NCI-H187 (cell line): ENCODE data around the gene ETS1.

Source experiments
- DNase-seq, 2 experiments: peaks; one replicate each; lab custom pipeline; 2025; lab: John Stamatoyannopoulos, UW

Gene ETS1, protein sequence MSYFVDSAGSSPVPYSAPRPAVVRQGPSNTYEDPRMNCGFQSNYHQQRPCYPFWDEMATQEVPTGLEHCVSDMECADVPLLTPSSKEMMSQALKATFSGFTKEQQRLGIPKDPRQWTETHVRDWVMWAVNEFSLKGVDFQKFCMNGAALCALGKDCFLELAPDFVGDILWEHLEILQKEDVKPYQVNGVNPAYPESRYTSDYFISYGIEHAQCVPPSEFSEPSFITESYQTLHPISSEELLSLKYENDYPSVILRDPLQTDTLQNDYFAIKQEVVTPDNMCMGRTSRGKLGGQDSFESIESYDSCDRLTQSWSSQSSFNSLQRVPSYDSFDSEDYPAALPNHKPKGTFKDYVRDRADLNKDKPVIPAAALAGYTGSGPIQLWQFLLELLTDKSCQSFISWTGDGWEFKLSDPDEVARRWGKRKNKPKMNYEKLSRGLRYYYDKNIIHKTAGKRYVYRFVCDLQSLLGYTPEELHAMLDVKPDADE

DNA sequence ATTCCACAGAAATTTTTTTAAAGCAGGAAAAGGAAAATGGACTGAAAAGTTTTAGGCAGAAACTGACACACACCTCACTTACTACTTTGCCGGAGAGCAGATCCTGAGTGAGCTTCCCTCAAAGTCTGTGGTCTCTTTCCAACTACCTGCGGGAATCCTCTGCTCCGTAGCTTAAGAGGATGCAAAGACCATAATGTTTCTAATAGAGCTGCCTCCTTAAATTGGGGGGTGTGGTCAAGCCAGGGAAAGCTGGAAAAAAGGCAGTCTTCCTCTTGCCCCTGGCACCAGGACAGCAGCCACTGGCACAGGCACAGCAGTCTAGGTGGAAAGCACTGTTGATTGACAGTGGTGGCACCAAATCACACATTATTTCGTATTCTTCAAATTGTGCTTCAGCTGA is at the start of gene ETS1:
ETS1 (minus strand) TSS at position 144 of the 400 bp plus-strand sequence. CDS start 14,428 bp downstream, outside the sequence.
- no peak for DNase-seq

DNA sequence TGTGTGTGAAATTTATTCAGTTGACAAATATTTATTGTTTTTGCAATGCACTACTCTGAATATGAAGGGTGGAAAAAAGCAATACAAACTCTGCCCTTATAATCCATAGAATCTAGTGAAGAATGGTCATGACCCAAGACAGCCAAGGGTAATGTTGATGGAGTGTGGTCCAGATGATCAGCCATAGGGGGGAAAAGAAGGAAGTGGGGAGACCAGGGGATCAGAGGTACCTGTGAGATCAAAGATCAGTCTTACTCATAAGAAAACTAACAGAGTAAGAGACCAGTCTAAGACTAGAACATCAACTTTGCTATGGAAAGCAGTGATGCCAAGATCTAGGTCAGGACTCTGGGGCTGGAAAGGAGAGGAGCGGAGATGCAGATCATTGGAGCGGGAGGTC is 47.0 kb upstream of the ETS1 start:
- no peak for DNase-seq

DNA sequence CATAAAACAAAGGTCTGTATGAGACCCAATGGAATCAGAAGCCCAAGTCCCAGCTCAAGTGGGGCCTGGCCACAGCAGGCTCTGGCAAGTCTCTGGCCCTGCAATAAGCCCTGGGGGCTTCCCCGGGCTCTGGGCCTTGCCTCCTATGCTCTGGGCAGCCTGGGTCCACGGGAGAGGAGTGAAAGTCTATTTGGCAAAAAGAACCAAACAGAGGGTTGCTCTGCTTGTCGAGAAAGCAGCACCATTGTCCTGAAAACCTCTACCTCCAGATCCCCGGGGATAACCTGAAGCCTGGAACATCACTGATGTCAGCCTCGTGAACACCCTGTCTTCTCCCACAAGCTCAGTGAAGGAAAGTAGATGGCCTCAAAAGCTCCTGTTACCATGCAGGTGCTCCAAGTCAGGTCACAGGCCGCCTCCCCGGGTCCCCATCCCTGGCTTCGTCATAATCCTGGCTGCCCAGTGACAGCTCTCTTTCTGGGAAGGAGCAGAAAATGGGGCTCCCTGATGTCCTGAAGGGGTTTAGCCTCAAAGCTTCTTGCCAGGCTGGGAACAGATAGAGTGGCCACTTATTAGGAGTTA is 46.1 kb upstream of the ETS1 start:
- no peak for DNase-seq

DNA sequence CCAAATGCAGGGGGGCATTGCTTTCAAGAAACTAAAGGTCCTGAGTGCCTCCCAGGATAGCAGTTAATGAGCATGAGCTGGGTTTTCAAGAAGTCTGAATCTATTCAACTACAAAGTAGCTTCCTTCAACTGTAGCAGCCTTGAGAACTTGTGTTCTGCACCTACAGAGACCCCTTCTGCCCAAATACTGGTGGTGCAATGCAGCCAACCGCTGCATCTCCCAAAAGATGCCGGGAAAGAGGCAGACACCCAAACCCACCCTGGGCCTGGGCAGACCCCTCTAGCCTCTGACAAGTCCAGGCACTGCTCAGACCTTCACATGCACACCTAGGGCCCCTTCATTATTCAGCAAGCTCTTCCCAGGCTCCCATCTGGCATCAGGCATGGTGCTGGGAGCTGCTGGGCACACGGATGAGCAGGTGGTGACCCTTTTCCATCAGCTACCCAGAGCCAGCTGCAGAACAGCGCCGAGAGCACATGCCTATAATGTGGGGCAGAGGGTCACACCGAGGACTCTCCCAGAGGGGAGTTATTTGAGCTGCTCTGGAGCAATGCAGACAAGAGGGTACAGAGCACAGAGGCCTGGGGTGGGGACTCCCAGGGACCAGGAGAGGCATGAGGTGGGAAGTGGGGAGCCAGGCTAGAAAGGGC is 44.9 kb upstream of the ETS1 start:
- no peak for DNase-seq

DNA sequence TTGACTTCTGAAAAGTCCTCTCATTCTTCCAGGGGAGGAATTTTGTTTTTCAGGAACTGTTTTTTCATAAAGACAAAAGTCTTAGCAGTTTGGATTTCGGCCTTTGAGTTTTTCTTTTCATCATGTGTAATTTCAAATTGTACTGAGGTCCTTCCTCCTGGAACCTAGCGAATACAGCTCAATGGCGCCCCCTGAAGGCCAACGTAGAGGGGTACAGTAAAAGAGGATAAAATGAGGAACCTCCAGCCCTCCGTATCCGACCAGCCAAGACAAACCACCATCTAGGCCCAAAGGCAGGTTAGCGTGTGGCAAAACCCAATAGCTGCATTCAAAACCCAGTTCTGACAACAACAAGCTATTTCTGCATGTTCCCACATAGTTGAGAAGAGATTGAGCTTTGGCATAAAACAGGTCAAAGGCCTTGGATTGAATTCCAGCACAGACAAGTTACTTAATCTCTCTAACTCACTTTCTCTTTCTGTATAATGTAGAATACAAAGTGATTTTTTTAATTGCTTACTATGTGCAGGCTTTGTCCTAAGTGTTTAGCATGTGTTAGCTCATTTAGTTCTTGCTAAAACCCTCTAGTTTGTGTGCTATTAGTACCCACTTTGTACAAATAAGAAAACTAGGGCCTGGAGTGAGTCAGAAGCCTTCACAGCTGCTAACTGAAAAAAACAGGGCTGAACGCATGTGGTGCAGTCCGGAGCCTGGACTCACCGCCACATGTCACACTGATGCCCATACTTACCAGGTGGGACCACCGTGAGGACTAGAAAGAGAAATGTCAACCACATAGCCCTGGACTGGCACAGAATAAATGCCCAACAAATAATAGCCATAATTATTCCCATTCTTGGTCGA is 43.2 kb upstream of the ETS1 start:
- peak; percentile 4 to 24 for DNase-seq

DNA sequence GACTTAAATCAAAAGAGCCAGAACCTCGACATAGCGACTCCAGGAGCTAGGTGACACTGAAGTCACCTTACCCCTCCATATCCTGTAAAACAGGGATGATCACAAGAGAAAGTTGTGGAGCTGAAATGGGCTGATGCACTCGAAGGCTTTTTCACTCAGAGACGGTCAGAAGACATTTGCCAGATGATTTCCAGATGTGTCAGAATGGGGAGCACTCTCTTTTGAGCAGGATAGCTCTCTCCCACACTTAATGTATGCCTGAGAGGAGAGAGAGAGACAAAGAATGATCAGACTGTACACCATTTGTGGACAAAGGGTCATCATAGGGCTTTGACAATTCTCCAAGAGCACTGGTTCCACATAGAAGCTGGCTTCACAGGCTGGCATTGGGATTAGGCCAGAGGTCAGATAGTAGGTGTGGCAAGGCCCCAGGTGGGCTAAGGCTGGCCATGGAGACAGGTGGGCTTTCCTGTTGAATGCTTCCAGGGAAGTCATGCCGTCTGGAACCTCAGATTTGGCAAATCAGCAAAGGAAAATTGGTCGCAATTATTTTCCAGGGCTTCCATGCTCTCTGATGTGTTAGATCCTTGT is 42.3 kb upstream of the ETS1 start:
- DNase-seq, result no peak

DNA sequence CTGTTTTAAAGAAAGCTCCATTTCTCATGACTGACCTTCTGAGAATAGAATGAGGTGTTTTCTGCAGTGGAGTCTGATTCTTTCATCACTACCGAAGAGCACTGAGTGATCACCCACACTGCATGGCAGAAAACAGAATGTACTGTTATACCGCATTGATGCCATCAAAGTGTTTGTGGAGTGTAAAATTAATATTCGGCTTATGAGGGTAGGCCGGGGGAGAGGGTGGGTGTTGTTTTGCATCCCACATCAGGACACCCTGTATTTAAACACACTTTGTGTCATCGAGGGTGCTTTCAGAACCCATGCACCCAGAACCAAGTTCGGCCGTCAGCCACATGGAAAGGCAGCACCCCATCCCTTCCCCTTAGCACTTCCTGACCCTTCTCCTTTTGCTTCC is 41.3 kb upstream of the ETS1 start:
- no peak for DNase-seq

DNA sequence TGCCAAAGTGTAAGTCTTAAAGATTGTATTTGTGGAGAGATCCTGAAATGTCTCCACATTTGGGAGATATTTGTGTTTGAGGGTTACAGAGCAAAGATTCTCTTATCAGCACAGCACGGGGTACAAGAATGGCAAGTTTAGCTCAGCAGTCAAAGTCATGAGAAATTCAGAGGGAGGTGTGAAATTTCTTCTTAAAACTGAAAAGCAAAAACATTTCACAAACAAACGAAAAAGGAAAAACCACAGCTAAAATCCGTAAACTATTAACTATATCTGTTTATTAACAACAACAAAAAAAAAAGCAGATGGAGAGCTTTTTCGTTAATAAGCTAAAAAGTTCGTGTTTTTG is 40.9 kb upstream of the ETS1 start:
- DNase-seq, result no peak

DNA sequence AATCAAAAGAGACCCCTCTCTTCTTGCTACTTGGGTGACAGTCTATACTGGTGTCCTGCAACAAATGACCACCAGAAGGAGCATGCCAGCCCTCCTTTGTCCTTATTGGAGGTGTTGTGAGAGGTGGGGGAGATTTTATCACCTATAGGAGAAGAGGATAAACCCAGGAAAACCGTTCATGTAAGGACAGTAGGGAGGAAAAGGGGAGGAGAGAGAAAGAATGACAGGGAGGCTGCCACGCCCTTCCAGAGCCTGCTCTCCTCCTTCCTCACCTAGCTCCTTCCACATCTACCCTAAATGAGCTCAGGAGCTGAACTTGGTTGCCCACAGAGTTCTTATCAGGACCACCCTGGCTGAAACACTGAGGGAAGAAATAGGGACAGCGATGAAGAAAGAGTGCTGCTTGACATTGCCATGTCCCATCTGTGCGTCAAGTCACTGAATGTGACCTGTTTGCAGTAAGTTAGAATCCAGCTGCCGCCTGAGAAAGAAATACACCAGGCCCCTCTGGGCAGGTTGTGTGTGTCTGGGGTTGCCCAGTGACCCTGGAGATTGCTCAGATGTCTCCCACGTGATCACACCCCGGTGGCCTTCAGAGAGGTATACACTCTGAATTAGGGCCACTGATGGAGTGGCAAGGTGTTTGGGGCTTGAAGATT is 40.4 kb upstream of the ETS1 start:
- DNase-seq, result no peak

DNA sequence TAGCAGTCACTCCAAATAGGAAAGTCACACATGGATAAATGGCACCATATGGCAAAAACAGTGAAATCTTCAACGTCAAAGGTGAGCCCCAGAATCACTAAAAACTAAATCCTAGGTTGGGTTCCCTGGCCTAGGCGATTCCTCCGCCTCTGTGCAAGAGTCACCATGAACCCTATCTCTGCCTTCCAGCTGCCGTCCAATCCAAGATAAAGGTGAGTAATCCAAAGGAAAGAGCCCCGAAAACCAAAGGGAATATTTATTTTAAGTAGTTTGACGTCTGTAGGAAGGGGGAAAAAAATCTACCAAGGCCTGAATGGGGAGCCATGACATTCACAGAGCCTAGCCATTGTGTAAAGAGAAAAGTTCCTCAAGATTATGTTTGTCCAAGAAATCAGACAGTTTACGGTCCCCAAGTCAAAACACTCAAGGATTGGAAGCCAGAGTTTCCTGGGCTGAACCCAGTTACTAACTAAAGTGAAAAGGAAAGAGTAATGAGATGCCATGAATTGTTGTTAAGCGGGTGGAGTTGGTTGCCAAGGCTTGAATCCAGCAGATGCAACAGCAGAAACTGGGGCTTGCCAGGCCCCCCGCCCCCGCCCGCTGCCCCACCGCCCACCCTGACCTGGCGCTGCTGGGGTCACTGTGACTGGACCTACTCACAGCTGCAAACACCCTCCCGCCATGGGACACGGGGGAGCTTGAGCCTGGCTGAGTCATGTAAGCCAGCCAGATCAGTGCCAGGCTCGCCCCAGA is 39.7 kb upstream of the ETS1 start:
- no peak for DNase-seq

DNA sequence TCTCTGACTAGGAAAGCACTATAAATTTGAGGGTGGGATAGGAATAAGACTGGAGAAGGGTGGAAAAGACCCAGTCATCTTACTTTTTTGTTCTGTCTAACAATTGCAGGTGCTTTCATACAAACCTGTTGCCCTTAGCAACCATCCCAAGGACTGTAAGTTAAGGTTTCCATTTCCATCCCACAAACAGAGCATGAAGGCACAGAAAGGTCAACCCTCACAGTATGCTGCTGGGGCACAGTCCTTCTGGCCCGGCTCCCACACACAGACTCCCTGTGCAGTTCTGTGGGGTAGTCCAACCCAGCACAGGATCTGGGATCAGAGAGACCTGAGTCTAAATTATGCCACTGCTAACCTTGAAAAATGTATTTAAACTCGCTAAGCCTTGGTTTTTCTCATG is 38.4 kb upstream of the ETS1 start:
- DNase-seq, result no peak

DNA sequence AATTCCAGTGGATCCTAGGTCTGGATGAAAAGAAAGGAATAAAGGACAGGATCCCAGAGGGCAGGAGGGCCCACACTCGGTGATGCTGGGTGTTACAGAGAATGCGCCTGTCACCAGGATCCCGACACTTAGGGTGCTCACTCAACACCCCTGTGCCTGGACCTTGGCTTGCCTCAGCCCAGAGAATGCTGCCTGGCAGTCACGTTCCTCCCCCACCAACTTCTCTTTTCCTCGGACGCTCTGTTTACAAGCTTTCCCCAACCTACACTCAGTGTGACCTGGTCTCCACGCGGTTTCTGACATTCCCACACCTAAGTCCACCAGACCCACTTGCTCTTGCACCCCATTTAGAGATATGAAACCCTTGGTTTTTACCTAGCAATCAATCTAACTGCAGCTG is 38.0 kb upstream of the ETS1 start:
- no peak for DNase-seq

DNA sequence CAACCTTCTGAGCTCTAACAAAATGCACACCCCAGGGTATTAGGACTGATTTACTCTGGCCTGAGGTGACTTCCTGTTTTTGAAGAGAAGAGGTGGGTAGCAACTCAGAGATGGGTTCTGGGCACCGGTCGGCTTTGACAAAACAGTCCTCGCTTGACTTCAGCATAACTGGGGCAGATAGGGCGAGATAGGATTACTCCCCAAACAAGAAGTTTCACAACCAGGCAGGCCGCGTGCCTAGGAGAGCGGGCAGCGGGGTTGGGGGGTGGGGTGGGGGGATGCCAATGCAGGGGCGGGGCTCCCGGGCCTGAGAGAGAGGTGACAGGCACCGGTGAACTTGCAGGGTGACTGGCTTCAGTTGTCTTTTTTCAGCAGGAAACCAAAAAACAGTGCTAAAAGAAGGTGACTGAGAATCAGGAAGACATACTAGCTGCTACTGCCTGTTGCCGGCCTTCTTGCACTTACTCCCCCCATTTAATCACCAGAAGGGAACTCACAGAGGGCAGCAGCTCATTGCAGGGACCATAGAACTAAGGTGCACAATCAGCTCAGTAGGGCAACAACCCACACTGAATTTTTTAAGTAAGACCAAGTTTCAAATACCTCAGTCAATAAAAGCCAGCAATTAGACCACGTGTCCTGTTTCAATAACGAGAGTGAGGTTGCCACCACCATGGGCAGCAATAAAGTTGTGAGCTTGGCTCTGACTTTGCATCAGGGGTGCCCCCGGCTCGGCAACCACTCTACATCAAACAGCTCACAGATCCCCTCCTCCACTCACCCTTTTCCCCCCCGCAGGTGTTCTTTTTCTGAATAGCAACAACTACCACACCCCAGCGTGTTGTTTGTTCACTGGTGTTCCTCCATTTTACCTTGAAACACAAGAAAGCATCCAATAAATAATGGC is 37.2 kb upstream of the ETS1 start:
- no peak for DNase-seq

DNA sequence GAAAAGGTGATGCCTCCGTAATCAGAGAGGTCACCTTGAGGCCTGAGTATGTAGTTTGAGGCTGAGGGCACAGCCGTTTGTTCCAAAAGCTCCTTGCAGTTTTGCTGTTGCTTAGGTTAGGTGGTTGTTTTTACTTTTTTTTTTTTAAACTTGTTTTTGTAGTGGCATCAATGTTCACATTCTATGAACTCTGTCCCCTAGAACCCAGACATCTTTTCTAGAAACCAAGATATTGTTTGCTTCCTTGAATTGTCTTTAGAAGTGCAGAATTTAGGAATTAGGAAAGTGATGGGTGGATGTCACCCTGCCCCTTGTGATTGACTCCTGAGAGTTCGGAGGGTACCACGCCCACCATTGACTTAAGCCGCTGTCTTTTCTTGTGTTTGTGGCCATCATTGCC is 35.7 kb upstream of the ETS1 start:
- no peak for DNase-seq

DNA sequence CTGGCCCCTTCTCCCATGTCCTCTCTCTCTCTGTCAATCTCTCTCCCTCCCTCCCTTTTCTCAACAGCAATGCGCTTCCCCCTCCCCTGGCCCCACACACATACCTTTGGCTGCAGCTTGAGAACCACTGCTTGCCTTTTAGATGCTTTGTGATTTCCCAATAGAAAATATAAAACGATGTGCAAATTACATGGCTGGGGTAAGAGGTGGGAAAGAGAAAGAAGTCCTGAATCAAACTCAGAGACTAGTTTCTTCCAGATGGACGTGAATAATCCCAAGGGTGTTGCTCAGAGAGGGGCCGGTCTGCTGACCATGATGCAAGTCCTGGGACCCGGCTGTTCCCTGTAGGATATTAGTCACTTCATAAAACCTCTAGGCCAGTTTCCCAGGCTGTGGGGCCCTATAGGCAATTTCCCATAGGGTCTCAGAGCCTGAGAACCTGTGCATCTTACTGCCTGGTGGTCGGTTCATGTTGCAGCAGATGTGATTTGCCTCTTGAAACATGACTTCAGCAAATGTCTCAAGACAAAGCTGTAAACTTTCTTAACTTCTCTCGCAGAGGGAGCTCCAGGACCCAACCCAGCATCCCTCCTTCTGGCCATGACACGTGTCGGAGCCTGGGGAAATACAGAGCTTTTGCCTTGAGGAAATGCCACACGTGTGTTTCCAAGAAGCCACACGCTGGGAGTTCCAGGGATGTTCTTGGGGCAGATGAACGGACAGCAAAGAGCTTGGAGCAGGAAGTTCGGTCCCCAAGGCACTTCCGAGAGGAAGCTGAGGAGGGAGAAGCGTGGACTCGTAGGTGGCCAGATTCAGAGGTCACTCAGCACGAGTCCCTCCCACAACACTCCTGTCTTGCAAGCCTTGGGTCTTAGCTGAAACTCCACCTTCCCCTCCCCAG is 34.5 kb upstream of the ETS1 start:
- DNase-seq, result no peak

DNA sequence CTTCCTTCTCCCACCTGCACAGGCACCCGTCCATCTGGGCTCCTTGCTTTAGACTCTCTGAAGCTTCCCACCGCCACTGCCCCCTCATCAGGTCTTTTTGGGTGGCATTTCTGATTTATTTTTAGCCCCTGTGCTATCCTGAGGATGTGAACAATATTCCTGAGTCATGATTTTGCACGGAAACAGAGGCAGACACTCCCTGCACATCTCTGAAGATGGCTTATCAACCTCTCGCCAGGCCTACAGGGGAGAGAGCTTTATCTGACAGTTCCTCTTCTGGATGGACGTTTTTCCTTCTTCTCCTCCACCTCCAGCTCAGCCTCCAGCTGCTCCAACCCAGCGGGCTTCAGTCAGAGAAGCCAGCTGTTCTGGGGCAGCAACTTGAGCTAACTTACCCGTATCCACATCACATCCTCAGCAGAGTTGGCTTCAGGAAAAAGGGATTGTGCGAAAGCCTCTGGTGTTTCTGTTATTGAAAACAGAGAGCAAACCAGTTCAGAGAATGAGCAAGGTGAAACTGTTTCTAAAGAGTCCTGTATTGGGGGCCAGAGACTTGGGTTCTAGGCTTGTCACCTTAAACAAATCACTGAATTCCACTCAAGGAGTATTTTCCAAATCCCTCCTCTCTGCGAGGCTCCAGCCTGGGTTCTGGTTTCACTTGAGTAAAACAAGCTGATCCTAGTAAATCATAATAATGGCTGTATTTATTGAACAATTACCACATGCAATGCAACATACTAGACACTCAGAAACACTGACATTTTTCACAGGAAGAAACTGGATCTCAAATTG is 33.1 kb upstream of the ETS1 start:
- no peak for DNase-seq

DNA sequence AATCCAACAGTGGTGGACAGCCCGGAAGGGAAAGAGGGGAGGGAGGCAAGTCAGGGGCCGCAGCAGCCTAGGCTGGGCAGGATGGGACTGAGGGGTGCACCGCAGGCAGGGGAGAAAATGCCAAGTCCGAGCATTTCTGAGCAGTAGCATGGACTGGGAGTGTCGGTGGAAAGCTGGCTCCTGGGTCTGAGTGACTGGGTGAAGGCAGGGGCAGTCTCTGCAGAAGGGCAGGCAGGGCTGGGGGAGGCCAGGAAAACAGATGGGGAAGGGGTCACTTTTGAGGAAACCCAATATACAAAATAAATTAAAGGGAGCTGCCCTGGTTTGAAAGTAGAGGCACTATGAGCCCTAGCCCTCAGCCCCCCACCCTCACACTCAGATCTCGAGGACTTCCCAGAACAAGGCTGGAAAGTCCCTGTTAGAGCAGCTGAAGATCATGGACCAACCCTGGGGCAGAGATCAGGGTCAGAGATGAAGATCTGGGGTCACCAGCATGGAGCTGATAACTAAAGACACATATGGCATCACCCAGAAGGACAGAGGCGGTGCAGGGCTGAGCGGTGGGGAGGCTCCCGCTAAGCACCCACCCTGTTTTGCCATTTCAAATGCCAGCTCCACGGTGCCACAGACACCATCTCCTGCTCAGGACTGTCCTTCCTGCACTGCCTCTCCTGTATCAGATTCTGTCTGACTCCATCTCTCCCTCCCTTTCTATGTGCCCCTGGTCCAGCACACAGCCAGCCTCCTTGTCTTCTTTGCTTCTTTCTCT is 32.4 kb upstream of the ETS1 start:
- DNase-seq, result no peak
